ENCODE data around the gene TRAK2.

TRAK2 gene

DNA sequence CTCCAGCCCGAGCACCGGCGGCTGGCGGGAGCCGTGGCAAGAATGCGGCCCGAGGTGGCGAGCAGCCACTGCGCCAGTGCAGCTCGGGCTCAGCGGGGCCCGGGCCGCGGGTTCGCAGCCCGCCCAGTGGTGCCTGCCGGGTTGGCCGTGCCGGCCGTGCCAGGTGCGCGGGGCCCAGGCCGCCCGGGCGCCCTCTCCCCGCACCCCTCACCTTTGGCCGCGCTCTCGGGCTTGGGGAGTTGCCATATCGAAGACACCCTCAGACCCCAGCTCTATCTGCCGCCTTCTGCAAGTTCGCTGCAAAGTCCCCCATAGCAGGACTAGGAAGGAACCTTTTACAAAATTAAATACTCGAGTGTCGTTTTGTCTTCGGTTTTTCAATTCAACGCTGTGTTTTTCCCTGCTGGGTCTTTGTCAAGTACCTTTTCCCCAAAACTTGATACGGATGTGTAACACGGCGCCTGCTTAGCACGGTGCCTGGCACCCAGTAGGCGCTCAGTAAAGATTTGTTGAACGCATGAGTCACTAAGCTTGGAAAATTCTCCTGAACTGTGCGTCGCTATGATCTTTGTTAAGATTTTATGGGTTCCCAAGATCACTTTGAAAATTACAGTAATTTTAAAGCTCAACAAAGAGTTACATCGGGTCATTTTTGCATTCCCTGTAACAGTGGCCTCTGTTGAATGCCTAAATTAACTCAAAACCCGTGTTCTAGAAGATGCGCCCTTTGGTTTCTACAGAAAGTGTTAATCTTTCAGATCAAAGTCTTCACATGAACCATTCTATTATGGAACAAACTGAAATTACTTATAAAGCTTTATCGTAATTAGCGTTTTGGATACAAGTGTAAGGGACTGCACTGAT lies 1.0 kb upstream of the TRAK2 start:
- ChIA-PET POLR2A (interaction anchor here (0.8 to 2.1 kb wide), 7 partner anchors 10 to 246 kb away, joined by 3 to 10 read pairs (median 3); no protein-coding TSS in a partner anchor), CTCF (interaction anchor here (0.8 to 1.7 kb wide), 10 partner anchors 9 to 249 kb away, joined by 3 to 5 read pairs (median 4); no protein-coding TSS in a partner anchor)
- DNase-seq (ENCODE audit: low read depth, low spot score): no peak
- no peak for TF ChIP-seq CTCF (IDR thresholded peaks at IDR 0.05; ENCODE audit: insufficient read depth, low read length, missing control alignments)
- H3K4me3 ChIP-seq (ENCODE audit: low read depth, low read length): peak overlapping the region; percentile 97

GRCh38 chr2:201450954-201451291 lies 335 bp downstream of the TRAK2 start:
- H3K4me3 ChIP-seq (ENCODE audit: low read depth, low read length): peak overlapping the region; percentile 97
- ChIA-PET CTCF (interaction anchor here (0.7 to 1.6 kb wide), 6 partner anchors 10 to 219 kb away, joined by 3 to 4 read pairs (median 3); no protein-coding TSS in a partner anchor), POLR2A (interaction anchor here (0.5 to 2.1 kb wide), 14 partner anchors 10 to 257 kb away, joined by 3 to 10 read pairs (median 4); no protein-coding TSS in a partner anchor)
- TF ChIP-seq CTCF (IDR thresholded peaks at IDR 0.05; ENCODE audit: insufficient read depth, low read length, missing control alignments): no peak
- no peak for DNase-seq (ENCODE audit: low read depth, low spot score)

DNA sequence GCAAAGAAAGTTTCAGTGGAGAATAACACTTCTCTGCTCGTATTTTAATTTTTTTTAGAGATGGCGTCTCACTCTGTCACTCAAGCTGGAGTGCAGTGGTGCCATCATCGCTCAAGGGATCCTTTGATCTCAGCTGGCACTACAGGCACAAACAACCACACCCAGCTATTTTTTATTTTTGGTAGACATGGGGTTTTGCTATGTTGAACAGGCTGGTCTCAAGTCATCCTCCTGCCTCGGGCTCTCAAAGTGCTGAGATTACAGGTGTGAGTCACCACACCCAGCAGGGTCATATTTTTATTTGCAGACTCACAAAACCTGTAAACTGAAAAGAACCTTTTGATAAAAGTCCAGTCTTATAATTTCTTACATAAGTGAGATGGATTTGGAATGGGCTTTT lies 2.6 kb downstream of the TRAK2 start:
- POLR2A ChIA-PET: no interaction called here
- H3K4me3 ChIP-seq (ENCODE audit: low read depth, low read length): no peak overlapping the region
- DNase-seq (ENCODE audit: low read depth, low spot score): no peak
- no peak for TF ChIP-seq CTCF (IDR thresholded peaks at IDR 0.05; ENCODE audit: insufficient read depth, low read length, missing control alignments)
- CTCF ChIA-PET: interaction anchor here (0.7 kb wide), 1 partner anchor 385 kb away, joined by 3 read pairs; no protein-coding TSS in a partner anchor

- ChIA-PET POLR2A (no interaction called here), CTCF (no interaction called here)
- DNase-seq (ENCODE audit: low read depth, low spot score): no peak
- no peak for TF ChIP-seq CTCF (IDR thresholded peaks at IDR 0.05; ENCODE audit: insufficient read depth, low read length, missing control alignments)
- no peak overlapping the region for H3K4me3 ChIP-seq (ENCODE audit: low read depth, low read length)
These were observed 3.2 kb downstream of the TRAK2 start for GRCh38 chr2:201448061-201448460.

- ChIA-PET POLR2A (no interaction called here), CTCF (interaction anchor here (0.9 kb wide), 2 partner anchors 9 to 12 kb away, joined by 3 to 5 read pairs; no protein-coding TSS in a partner anchor)
- no peak overlapping the region for H3K4me3 ChIP-seq (ENCODE audit: low read depth, low read length)
- no peak for TF ChIP-seq CTCF (IDR thresholded peaks at IDR 0.05; ENCODE audit: insufficient read depth, low read length, missing control alignments)
- DNase-seq (ENCODE audit: low read depth, low spot score): no peak
These were observed 4.2 kb downstream of the TRAK2 start for GRCh38 chr2:201447086-201447485.

DNA sequence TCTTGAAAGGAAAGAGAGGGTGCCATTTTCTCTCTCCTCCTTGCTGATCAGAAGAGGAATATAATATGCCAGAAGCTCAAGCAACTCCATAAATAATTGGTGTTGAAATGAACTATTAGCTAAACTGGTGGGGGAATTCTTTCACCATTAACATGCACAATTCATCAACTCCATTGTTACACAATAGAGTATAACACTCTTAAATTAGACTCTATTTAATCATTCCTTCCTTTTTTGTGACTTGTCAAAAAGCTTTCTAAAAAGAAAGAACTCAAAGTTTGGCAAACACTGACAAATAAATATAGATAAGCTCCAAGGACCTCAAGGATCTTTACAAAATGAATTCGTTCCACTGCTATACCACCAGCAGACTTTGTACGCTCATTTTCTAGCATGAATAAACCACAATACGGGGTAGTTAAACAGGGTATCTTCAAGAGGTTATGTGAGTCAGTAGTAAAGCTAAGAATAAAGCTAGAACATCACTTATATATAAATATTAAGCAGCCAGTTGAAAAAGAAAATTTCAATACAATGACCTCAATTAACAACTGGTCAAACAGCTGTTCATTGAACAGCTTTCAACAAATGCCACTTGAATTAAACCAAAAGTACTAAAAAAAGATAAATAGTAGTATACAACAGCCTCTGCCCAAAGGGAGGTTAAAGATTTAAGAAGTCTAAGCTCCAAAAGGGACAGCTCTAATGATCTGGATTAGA lies 6.4 kb downstream of the TRAK2 start:
- TF ChIP-seq CTCF (IDR thresholded peaks at IDR 0.05; ENCODE audit: insufficient read depth, low read length, missing control alignments): no peak
- DNase-seq (ENCODE audit: low read depth, low spot score): no peak
- no peak overlapping the region for H3K4me3 ChIP-seq (ENCODE audit: low read depth, low read length)
- ChIA-PET POLR2A (no interaction called here), CTCF (interaction anchor here (1.0 to 1.5 kb wide), 4 partner anchors 11 to 213 kb away, joined by 3 to 6 read pairs (median 4); no protein-coding TSS in a partner anchor)

Data from AG04449 (cell line).